Transverse colon (tissue), 4 donors: ENCODE measurements around the gene SH3RF3. TPM values are rescaled to one million over a fixed set of nuclear protein-coding genes. Genes with fewer than 3 reads are reported as not detected.

Experiments used
- DNase-seq: peaks from one replicate; pipeline ENCODE4 v3.0.0-alpha.2; 2019
- H3K27ac ChIP-seq, 4 donors: fragments of 200-600 bp; sonication (generic); 2 replicates each; pipeline ENCODE4 v1.5.1; 2016 to 2018; ENCODE audit warnings: inconsistent platforms in 4 of 4
- H3K27me3 ChIP-seq: fragments of 200-600 bp; sonication (generic); 2 replicates; pipeline ENCODE4 v1.5.1; 2017; ENCODE audit warnings: inconsistent platforms
- H3K36me3 ChIP-seq, 4 donors: fragments of 200-600 bp; sonication (generic); 2 replicates each; pipeline ENCODE4 v1.5.1; 2017 to 2019; ENCODE audit warnings: inconsistent platforms in 4 of 4
- H3K4me1 ChIP-seq, 4 donors: fragments of 200-600 bp; sonication (generic); 2 replicates each; pipeline ENCODE4 v1.5.1; 2017 to 2020; ENCODE audit warnings: inconsistent platforms in 4 of 4
- H3K4me3 ChIP-seq, 4 donors: fragments of 200-600 bp; sonication (generic); 1 replicate in 1 of 4; 2 replicates in 3 of 4; pipeline versions ENCODE4 v1.5.1 to v1.6.1; 2017 to 2019; ENCODE audit warnings: inconsistent platforms in 4 of 4
- H3K9me3 ChIP-seq, 2 donors: fragments of 200-600 bp; sonication (generic); 2 replicates each; pipeline ENCODE4 v1.5.1; 2017 to 2019; ENCODE audit warnings: inconsistent platforms in 2 of 2
- CTCF ChIP-seq, 5 experiments: fragments of 200-600 bp in 3 of 5; fragments of 450-650 bp in 2 of 5; sonication (generic) in 3 of 5; IDR thresholded peaks; 1 replicate in 2 of 5; 2 replicates in 3 of 5; pipeline ENCODE4 v1.5.1; 2016 to 2017; ENCODE audit warnings: antibody characterized with exemption in 5 of 5, inconsistent platforms in 3 of 5, mild to moderate bottlenecking in 2 of 5, moderate library complexity in 1 of 5
- EP300 ChIP-seq: sonication (generic); formaldehyde crosslinking; IDR thresholded peaks from one replicate; pipeline ENCODE4 v1.6.1; 2017; ENCODE audit warnings: antibody characterized with exemption, low read depth
- POLR2A ChIP-seq: fragments of 450-650 bp; IDR thresholded peaks from one replicate; pipeline ENCODE4 v1.6.1; 2016; ENCODE audit warnings: antibody characterized with exemption, mild to moderate bottlenecking, moderate library complexity
- POLR2AphosphoS5 ChIP-seq, 3 donors: sonication (generic); formaldehyde crosslinking; IDR thresholded peaks; one replicate each; pipeline ENCODE4 v1.6.1; 2016; ENCODE audit warnings: antibody characterized with exemption in 3 of 3
- WGBS, 2 donors: methylation state at CpG; one replicate each; pipeline ENCODE4 v1.1.5; 2018; ENCODE audit warnings: low coverage in 1 of 2; 5-methylcytosine and 5-hydroxymethylcytosine counted together
- in situ Hi-C, 4 donors: fragments of 200-750 bp; cut with MboI; loops; one replicate each; pipeline versions ENCODE4 v1.15.0 to v1.15.1; 2017; ENCODE audit warnings: low sequenced_read_pairs in 3 of 4, low pct_ligation_motif_present in 1 of 4, low pct_unique_long_range_greater_than_20kb in 1 of 4
- intact Hi-C: fragments of 100-400 bp; cut with DNase I; formaldehyde crosslinking; loops from one replicate; pipeline ENCODE4 v1.15.1; 2023; ENCODE audit warnings: low total_unique reads
- total RNA-seq, 4 donors: library from RNA; depleted of rRNA; stranded (reverse); fragments of >200 nt; gene quantifications; one replicate each; pipeline ENCODE4 v1.1.0, GENCODE V29; 2016

SH3RF3 gene
- total RNA-seq, 4 donors from 2014 or later: 1.9 to 8.8 (median 2.9) TPM

GRCh38 chr2:109135359-109136197 is 6.6 kb downstream of the SH3RF3 start:
- no peak for DNase-seq
- Histone ChIP-seq H3K9me3 (no peaks in the 10 kb centered on the region), H3K27ac (no peak overlapping the region), H3K4me3 (no peak overlapping the region), H3K36me3 (no peaks in the 10 kb centered on the region), H3K27me3 (peaks cover 2% of the 10 kb centered on the region), H3K4me1 (peaks cover 0 to 3% (median 0%) of the 10 kb centered on the region in 4 donors)
- intact Hi-C loops (no loop called here), in situ Hi-C loops (no loop called here)
- TF ChIP-seq CTCF (IDR thresholded peaks at IDR 0.05): no peak
- no peak for TF ChIP-seq POLR2A
- no peak for TF ChIP-seq EP300
- TF ChIP-seq POLR2AphosphoS5 (IDR thresholded peaks at IDR 0.05): no peak
- WGBS, 2 donors: 71 to 76% methylated on average over 6 to 17 of the region's 17 CpGs

- WGBS, 2 donors: 61 to 73% methylated on average over 4 to 7 of the region's 7 CpGs
- Histone ChIP-seq H3K4me1 (peaks cover 0 to 2% (median 0%) of the 10 kb centered on the region in 4 donors), H3K27me3 (no peaks in the 10 kb centered on the region), H3K36me3 (no peaks in the 10 kb centered on the region), H3K4me3 (no peak overlapping the region), H3K9me3 (no peaks in the 10 kb centered on the region), H3K27ac (no peak overlapping the region)
- DNase-seq: no peak
- in situ Hi-C loops: no loop called here
- intact Hi-C loops: no loop called here
- TF ChIP-seq POLR2AphosphoS5 (IDR thresholded peaks at IDR 0.05) (no peak), CTCF (IDR thresholded peaks at IDR 0.05) (no peak), EP300 (no peak), POLR2A (no peak)
Observed at GRCh38 chr2:109136542-109136941, 7.5 kb downstream of the SH3RF3 start.

DNA sequence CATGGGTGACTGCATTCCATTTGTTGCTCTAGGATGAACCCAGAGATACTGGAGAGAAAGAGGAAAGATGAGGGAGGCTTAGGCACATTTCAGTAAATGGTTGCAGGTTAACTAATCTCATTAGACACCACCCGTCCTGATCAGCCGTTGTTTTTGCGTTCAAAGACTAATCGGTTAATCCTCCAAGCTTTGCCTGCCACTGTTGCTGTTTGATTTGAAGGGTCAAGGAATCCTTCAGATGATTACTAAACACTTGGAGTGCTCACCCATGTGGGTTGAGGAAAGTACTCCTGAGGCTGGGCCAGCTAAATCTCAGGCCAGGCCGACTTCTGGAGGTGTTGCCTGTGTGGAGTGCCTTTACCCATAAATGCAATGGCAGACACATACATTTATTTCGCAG is 8.6 kb downstream of the SH3RF3 start:
- Histone ChIP-seq H3K27me3 (no peaks in the 10 kb centered on the region), H3K4me1 (no peaks in the 10 kb centered on the region), H3K4me3 (no peak overlapping the region), H3K36me3 (no peaks in the 10 kb centered on the region), H3K27ac (no peak overlapping the region), H3K9me3 (no peaks in the 10 kb centered on the region)
- TF ChIP-seq CTCF (IDR thresholded peaks at IDR 0.05) (no peak), POLR2AphosphoS5 (IDR thresholded peaks at IDR 0.05) (no peak), EP300 (no peak), POLR2A (no peak)
- in situ Hi-C loops: no loop called here
- 87 to 94% methylated on average over 3 to 6 of the region's 6 CpGs for WGBS, 2 donors
- intact Hi-C loops: no loop called here
- DNase-seq: no peak

- intact Hi-C loops: no loop called here
- in situ Hi-C loops: no loop called here
- no peaks in the 10 kb centered on the region for H3K9me3 ChIP-seq
- H3K4me3 ChIP-seq: no peak overlapping the region
- TF ChIP-seq CTCF (IDR thresholded peaks at IDR 0.05) (no peak), EP300 (no peak), POLR2AphosphoS5 (IDR thresholded peaks at IDR 0.05) (no peak), POLR2A (no peak)
- no peak for DNase-seq
- no peaks in the 10 kb centered on the region for H3K36me3 ChIP-seq
- WGBS, 2 donors: 56% methylated on average over 2 of the region's 2 CpGs; no CpG with 5 or more reads in 1 of the 2 donors
- no peaks in the 10 kb centered on the region for H3K27me3 ChIP-seq
- no peak overlapping the region for H3K27ac ChIP-seq
- H3K4me1 ChIP-seq: no peaks in the 10 kb centered on the region
Observed at GRCh38 chr2:109138449-109138848, 9.4 kb downstream of the SH3RF3 start.
